Medulla oblongata (tissue), 1 donor: ENCODE measurements around the gene PLSCR4.

Experiments
- DNase-seq: peaks from one replicate; pipeline ENCODE4 v3.0.0-alpha.2; 2015; ENCODE audit errors: extremely low spot score

PLSCR4 gene

DNA sequence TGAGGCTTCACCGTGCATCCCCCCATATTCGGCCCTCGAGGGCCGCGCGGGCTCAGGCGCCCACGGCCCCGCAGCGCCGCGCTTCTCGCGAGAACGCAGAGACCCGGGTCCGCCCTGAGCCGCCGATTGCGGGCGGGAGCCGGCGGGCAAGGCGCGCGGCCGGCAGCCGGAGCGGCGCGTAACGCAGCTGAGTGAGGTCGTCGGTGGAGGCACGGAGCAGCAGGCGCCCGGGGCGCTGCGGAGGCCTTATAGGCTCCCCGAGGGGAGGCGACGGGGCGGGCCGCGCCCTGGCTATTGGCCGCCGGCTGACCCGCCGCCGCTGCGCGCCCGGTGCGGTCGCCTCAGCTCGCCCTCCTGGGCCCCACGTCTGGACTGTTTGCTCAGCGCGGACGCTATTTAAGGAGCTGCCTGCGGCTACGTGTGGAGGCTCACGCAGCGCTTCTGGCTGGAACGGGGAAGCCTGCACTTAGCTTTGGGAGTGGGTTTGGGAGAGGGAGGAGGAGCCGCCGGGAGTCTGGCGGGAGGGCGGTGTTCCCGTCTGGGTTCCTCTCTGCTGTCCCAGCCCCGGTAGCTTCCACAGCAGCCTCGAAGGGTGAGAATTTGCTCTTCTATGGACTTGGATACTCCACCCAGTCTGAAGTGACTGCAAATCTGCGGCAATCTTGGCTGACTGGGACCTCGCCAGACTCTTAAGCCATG lies 89.8 kb downstream of the PLSCR4 start, which contains the start of gene PLOD2:
Gene PLOD2 (minus strand): TSS at position 221 of the 699 bp plus-strand sequence. CDS start 195 bp downstream, at position 26.
- peak; percentile 60 for DNase-seq

DNA sequence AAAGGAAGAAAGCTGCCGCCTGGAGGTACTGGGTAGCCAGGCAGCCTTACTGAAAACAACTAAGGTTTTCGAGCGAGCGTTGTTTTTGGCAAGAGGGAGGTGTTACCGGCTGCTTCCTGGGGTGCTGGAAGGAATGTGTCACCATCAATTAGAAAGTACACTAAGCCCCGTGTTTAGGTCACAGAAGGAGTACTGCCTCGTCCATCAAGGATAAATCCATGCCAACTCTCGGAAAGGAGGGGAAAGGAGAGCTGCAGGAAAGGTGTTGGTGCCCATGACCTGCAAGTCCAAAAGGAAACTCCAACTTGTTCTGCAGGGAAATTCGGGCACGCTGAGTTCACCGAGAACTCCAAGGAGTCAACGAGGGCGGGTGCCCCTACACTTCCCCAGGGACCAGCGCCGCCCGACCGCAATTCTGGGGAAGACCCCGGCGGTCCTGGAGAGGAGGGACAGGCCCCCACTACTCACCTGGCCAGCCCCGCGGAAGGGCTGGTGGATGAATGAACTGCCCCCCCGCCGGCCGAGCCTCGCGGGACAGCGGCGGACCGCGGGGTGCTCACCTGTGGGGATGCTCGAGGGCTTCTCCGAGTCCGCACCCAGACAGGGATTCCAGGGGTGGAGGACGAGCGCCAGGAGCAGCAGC lies 90.5 kb downstream of the PLSCR4 start:
- peak; percentile 76 for DNase-seq

DNA sequence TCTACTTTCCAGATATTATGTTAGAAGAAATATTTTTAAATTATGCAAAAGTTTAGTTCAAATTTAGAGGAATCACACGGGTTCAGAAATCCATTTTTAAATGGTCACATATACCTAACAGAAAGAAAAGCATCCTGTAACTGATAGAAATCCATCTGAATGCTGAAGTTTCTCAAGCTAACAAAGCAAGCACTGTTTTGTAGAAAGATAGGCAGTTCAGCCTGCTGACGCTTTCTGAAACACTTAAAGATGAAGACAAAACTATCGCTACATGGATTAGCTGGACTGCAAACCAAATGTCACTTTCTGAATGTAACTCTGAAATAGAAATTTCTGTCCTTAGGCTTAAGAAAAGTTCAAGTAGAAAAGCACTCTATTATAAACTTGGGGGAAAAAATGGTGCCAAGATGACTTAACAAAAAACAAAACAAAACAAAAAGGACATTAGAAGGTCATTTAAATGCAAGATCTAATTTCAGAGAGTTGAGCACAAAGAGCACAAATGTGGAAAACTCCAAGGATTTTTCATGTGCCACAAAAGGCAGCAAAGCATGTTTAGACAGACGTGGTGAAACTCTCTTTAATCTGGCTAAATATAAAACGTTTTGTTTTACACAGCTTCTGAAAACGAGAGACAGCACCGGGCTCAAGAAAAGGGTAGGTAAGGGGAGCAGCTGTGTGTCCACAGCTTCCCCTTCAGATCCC lies 91.1 kb downstream of the PLSCR4 start:
- peak; percentile 62 for DNase-seq

DNA sequence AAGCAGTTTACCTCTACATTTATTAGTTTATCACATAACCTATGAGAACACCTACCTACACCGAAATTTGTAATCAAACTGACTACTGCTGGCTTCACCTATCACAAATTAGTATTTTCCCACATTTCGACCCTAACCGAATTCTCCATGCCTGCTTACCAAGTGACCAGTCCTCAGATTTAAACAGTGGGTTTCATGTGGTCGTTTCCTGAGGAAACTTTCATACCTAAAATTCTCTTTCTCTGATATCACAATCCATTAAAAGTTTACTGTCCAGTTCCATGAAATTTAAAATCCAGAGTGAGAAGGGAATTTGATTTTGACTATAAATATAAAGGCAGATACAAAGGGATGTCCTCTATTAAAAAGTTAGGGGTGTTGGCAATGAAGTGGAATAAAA lies 91.9 kb downstream of the PLSCR4 start:
- DNase-seq, result no peak

DNA sequence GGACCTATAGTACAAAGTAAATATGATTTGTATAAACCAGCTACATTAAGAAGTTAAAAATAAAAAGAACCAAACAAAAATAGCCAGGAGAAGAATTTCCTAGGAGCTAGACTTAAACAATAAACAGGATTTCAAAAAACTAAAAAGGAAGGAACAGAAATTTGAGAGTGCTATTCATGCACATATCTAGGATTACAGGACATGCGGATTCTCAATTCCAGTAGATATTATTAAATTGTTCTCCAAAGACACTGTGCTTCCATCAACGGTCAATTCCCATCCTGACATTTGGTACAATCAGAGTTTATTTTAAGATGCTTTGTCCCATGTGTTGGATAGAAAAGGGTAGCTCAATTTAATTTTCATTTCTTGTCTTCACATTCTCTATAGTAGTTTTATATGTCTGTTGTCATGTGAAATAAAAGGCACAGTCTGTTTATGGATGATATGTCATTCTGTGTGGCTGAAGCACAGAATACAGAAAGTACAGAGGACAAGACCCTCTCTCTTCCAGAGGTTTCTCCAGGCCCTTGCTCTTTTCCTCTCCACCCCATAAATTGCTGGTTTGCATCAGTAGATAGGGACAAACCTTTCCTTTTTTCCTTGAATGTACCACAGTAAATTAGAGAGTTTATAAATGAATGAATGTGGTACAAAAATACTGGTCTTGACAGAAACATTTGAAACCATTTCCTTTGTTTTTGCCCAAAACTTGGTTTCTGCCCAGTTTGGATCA lies 93.4 kb downstream of the PLSCR4 start:
- no peak for DNase-seq

DNA sequence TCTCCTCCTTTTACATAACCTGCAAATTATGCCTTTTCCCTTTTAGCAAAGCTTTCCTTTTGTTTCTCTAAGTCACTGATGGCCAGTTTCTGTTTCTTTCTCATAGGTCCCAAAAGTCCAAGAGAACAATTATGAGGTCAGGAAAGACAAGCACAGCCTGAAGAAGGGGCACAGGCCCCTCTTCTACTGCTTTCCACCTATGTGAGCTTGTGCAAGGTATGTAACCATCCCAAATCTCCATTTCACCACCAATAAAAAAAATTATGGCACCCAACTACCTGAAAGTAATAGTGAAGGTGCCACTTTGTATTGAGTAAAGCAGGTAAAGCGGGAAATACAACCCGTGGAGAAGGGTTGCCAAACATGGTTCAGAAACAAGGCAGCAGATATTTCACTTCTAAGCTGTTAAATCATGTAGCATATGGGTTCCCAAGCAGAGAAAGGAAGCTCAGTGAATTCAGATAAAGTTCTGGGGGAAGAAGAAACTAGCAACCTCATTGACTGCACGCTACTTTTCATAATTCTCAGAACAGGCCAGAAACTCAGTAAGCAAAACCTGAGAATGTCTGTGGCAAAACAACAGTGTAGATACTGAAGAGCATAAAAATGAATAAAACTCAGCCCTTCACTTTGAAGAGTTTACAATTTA lies 94.1 kb downstream of the PLSCR4 start:
- DNase-seq, result peak; percentile 32

DNA sequence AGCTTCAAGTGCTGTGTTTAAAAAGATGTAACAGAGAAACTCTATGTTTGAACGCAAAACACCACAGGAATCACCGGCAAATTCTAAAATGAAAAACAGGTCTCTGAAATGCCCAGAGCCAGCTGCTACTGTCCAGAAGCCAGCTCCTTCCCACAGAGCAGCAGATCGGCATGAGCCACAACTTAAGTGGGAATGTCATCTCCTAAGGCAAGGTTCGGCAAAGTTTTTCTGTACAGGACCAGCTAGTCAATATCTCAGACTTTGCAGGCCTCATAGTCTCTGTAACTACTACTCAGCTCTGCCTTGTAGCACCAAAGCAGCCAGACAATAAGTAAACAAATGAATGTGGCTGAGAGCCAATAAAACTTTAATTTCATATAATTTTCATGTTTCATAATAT lies 94.8 kb downstream of the PLSCR4 start:
- DNase-seq, result peak; percentile 56

DNA sequence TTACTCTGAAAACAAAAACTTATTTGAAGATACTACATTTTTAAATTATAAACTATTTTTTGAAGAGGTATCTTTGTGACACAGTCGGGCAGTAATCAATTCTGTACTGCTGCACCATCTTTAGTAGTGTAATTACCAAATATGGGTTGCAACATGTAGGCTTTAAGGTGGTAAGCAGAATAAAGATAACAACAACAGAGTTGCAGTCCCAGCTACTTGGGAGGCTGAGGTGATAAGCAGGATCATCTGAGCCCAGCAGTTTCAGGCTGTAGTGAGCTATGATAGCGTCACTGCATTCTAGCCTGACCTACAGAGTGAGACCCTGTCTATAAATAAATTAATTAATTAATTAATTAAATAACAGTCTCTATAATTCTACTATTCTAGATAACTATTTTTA lies 95.9 kb downstream of the PLSCR4 start:
- no peak for DNase-seq

DNA sequence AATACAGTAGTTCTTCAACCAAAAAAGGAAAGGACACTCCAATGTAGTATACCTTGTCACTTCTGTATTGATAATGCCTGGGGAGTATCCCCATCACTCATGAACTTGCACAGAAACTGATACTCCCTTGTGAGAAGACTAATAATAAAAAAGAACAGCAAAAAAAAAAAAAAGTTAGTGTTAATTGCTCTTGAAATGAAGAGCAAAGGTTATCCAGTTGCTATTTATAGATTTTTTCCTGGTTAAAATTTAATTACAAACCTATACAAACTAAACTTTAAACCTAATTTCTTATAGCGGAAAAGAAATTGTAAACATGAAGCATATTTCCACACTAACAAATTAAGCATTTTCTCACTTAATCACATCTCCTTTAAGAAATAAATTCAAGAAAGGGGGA lies 96.6 kb downstream of the PLSCR4 start:
- no peak for DNase-seq

DNA sequence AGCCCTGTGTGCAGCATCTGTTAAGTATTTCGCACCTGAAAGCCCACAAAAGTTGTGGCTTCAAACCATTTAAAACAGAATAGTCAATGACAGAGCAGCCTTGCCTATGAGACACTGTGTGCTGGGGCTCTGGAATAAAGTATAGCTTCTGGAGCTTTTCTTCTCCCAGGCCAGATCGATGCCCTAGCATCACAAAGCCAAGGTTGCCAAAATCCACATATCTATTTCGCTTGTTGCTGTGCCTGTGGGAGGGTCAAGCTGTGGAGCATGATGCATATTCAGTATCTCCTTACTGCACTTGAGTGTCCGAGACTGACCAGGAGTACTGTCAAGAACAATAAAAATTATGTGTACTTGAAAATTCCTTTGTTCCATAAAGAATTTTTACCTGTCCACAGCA lies 97.5 kb downstream of the PLSCR4 start:
- no peak for DNase-seq

DNA sequence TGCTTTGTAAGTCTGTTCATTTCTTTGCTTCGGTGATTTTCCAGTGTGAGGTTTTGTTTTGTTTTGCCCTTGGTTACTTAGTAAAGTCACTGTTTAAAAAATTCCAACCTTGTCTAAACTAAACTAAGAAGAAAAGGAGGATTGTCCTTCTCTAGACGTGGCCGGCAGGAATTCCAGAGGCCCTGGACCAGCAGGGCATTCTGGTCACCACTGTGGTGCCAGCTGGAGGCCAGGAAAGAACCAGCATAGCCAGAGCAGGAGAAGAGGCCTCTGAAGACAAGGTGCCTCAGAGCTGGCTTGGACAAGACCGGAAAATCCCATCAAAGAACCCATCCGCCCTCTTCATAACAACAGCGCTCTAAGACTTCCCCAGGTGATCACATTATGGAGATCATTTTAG lies 98.1 kb downstream of the PLSCR4 start:
- no peak for DNase-seq

DNA sequence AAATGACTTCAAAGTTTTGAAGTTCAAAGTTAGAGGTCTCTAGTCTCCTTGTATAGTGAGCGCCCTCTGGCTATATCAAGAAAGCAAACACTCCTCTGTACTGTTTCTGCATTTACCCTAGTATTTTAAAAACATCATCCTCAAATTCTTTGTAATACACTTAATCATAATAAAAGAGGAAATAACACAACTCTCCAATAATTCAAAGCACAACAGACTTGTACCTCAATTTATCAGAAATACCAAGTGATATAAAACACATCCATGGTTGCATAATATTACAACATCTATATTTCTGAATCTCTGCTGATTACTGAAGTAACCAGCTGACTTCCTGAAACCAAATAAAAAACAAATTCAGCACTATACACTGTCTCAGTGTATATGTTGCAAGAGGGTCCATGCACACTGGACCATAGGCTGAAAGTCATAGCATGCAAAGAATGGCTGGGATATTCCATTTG lies 102.4 kb downstream of the PLSCR4 start:
- no peak for DNase-seq

DNA sequence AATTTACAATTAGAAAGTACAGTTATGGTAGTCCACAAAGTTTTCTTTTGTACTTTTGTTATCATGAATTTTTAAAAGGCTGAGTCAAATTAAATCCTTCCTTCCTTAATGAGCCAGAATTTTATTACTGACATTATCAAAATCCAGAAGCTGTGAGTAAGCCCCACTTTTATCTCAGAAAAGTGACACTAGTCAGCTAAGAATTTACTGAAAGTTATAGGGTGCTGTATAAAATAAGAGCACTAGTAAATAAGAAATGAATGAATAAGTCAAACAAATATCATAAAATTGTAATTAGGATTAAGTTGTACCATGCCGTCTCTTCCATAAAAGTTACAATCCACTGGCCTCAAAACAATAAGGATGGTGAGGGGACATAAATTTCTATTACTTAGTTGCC lies 105.3 kb downstream of the PLSCR4 start:
- no peak for DNase-seq

DNA sequence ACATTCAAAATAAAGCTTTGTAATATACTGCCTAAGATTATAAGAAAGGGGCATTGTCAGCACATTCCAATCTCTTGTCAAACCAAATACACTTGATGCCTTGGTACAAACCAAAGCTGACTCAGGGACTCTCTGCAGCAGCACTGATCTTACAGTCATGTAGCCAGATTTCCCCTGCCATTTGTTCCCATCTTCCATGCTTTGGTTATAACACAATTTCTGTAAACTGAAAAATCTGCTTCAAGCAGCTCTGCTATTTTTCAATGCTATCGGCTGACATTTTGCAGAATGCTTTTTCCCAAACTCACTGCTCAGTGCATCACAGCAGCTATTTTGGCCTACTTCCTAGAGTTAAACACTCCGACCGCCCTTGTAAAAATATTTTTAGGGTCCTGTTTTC lies 108.1 kb downstream of the PLSCR4 start:
- DNase-seq, result peak; percentile 50
